ENCODE measurements around the gene LGALS7.

- TF ChIP-seq POLR2A (IDR thresholded peaks at IDR 0.05), result no peak
- TF ChIP-seq CTCF (IDR thresholded peaks at IDR 0.05), result no peak
These were observed 29.7 kb downstream of the LGALS7 start for GRCh38 chr19:38743394-38744297.
